Breast epithelium (tissue), 4 donors: ENCODE results near the gene CTSH. TPM values are rescaled to one million over a fixed set of nuclear protein-coding genes. Genes with fewer than 3 reads are reported as not detected.
A peak's percentile ranks its signal among the peaks of the same experiment; 100 is the strongest.
"Not testable (repeated sequence)": the region's sequence is repeated elsewhere in the genome, so short reads cannot be mapped to it uniquely, and the experiment has no call there.

ENCODE experiments used
- DNase-seq, 2 donors: peaks; one replicate each; pipeline ENCODE4 v3.0.0-alpha.2; 2019; ENCODE audit warnings: low spot score in 2 of 2
- H3K27ac ChIP-seq, 2 donors: fragments of 200-600 bp; sonication (generic) in 1 of 2; one replicate each; pipeline ENCODE4 v1.5.1; 2016 to 2019; ENCODE audit warnings: mild to moderate bottlenecking in 1 of 2
- H3K27me3 ChIP-seq, 2 donors: fragments of 200-600 bp; sonication (generic) in 1 of 2; one replicate each; pipeline versions ENCODE4 v1.5.1 to v1.6.0; 2017 to 2019; ENCODE audit warnings: control low read depth in 1 of 2, mild to moderate bottlenecking in 1 of 2
- H3K36me3 ChIP-seq: fragments of 200-600 bp; one replicate; pipeline ENCODE4 v1.5.1; 2019
- H3K4me1 ChIP-seq, 2 donors: fragments of 200-600 bp; sonication (generic); one replicate each; pipeline ENCODE4 v1.5.1; 2016 to 2019; ENCODE audit warnings: control low read depth in 1 of 2
- H3K4me3 ChIP-seq, 3 donors: fragments of 200-600 bp; sonication (generic); 1 replicate in 2 of 3; 2 replicates in 1 of 3; pipeline ENCODE4 v1.5.1; 2016 to 2019; ENCODE audit warnings: mild to moderate bottlenecking in 3 of 3, moderate library complexity in 2 of 3
- H3K9me3 ChIP-seq, 2 donors: fragments of 200-600 bp; sonication (generic) in 1 of 2; one replicate each; pipeline ENCODE4 v1.5.1; 2016 to 2019; ENCODE audit warnings: control low read depth in 1 of 2
- POLR2A ChIP-seq: fragments of 450-650 bp; IDR thresholded peaks from one replicate; pipeline ENCODE4 v1.6.1; 2016; ENCODE audit warnings: antibody characterized with exemption, mild to moderate bottlenecking, moderate library complexity
- POLR2AphosphoS5 ChIP-seq, 3 donors: sonication (generic); formaldehyde crosslinking; IDR thresholded peaks; one replicate each; pipeline ENCODE4 v1.6.1; 2017; ENCODE audit warnings: antibody characterized with exemption in 3 of 3
- intact Hi-C: fragments of 100-400 bp; cut with DNase I; formaldehyde crosslinking; loops from one replicate; pipeline ENCODE4 v1.15.1; 2023; ENCODE audit warnings: low total_unique reads
- total RNA-seq, 3 donors: library from RNA; depleted of rRNA; stranded (reverse); fragments of >200 nt; gene quantifications; one replicate each; pipeline ENCODE4 v1.1.0, GENCODE V29; 2016
- TF ChIP-seq, protein P1 (sequence below), 3 donors: fragments of 450-650 bp; IDR thresholded peaks; one replicate each; pipeline ENCODE4 v1.5.1; 2016 to 2017; ENCODE audit warnings: antibody characterized with exemption in 3 of 3, mild to moderate bottlenecking in 3 of 3, moderate library complexity in 3 of 3

Gene CTSH
- total RNA-seq, 3 donors from 2014 or later, result 158 to 272 (median 163) TPM

GRCh38 chr15:78880813-78881212 lies 64.0 kb downstream of the CTSH start:
- no peaks in the 10 kb centered on the region for H3K36me3 ChIP-seq
- intact Hi-C loops, result no loop called here

GRCh38 chr15:78880242-78880533 lies 64.7 kb downstream of the CTSH start:
- H3K27ac ChIP-seq, result no peak overlapping the region
- no peaks in the 10 kb centered on the region for H3K36me3 ChIP-seq
- TF ChIP-seq POLR2A (no peak), POLR2AphosphoS5 (IDR thresholded peaks at IDR 0.05) (no peak)
- TF ChIP-seq, protein P1, sequence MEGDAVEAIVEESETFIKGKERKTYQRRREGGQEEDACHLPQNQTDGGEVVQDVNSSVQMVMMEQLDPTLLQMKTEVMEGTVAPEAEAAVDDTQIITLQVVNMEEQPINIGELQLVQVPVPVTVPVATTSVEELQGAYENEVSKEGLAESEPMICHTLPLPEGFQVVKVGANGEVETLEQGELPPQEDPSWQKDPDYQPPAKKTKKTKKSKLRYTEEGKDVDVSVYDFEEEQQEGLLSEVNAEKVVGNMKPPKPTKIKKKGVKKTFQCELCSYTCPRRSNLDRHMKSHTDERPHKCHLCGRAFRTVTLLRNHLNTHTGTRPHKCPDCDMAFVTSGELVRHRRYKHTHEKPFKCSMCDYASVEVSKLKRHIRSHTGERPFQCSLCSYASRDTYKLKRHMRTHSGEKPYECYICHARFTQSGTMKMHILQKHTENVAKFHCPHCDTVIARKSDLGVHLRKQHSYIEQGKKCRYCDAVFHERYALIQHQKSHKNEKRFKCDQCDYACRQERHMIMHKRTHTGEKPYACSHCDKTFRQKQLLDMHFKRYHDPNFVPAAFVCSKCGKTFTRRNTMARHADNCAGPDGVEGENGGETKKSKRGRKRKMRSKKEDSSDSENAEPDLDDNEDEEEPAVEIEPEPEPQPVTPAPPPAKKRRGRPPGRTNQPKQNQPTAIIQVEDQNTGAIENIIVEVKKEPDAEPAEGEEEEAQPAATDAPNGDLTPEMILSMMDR (IDR thresholded peaks at IDR 0.05), result no peak
- no peaks in the 10 kb centered on the region for H3K9me3 ChIP-seq
- peaks cover 0 to 3% of the 10 kb centered on the region in 2 donors for H3K4me1 ChIP-seq
- intact Hi-C loops, result no loop called here
- no peak overlapping the region for H3K4me3 ChIP-seq
- H3K27me3 ChIP-seq, result no peaks in the 10 kb centered on the region
- no peak for DNase-seq

More at GRCh38 chr15:78880813-78881212, 64.0 kb downstream of the CTSH start:
- no peaks in the 10 kb centered on the region for H3K9me3 ChIP-seq
- DNase-seq, result no peak
- TF ChIP-seq, protein P1 (IDR thresholded peaks at IDR 0.05), result no peak
- no peak for TF ChIP-seq POLR2AphosphoS5 (IDR thresholded peaks at IDR 0.05)
- no peak for TF ChIP-seq POLR2A
- no peaks in the 10 kb centered on the region for H3K27me3 ChIP-seq
- H3K4me1 ChIP-seq, result peaks cover 0 to 3% of the 10 kb centered on the region in 2 donors
- no peak overlapping the region for H3K27ac ChIP-seq
- no peak overlapping the region for H3K4me3 ChIP-seq

DNA sequence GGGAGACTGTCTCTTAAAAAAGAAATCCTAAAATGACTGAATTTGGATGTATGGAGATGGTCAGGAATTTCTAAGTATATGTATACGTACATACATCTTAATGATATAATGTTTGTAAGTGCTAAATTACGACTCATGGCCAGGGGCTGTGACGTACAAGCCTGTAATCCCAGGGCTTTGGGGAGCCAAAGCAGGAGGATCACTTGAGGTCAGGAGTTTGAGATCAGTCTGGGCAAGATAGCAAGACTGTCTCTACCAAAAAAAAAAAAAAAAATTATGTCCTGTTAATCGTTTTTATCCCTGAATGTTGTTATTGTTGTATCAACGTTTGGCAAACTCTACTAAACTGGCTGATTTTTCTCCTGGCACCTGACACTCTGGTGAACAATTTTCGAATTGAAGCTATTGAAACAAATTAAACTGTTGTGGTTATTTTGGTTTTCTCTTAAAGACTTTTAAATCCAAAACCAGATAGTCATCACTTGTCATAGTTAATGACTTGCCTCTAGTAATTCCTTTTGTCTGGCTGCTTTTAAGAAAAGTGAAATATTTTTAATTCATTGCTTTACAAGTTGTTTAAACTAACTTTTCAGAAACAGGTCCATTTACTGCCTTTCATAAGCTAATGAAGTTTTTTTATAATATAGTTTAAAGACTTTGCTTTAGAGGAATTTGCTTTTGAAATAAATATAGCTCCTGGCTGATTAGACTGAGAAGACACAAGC lies 65.2 kb downstream of the CTSH start:
- H3K27me3 ChIP-seq, result no peaks in the 10 kb centered on the region
- H3K4me3 ChIP-seq, result peak overlapping the region in 1 of 3 donors; percentile 24
- no peak for DNase-seq
- no peaks in the 10 kb centered on the region for H3K9me3 ChIP-seq
- peaks cover 0 to 3% of the 10 kb centered on the region in 2 donors for H3K4me1 ChIP-seq
- no peaks in the 10 kb centered on the region for H3K36me3 ChIP-seq
- TF ChIP-seq, protein P1 (IDR thresholded peaks at IDR 0.05), result no peak
- no peak for TF ChIP-seq POLR2A
- no peak for TF ChIP-seq POLR2AphosphoS5 (IDR thresholded peaks at IDR 0.05)
- intact Hi-C loops, result no loop called here
- peak overlapping the region; percentile 2 to 15 for H3K27ac ChIP-seq

DNA sequence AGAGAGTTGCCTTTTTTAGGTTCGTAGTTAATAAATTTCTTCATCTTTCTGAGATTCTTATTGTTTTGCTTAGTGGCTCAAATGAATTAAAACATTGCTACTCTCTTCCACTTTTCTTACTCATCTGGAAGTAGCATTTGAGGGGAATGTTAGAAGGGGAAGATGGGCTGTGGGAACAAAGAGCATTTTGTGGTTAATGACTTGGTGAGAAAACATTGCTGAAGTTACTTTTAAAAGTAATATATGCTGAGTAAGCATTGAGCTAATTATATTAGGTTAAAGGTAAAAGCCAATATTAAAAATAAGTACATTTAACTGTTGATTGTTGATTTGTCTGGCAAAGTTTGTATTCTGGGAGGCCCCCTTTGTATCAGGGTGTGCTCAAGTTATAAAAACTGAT lies 66.5 kb downstream of the CTSH start:
- intact Hi-C loops, result no loop called here
- Histone ChIP-seq H3K4me1 (peaks cover 0 to 3% of the 10 kb centered on the region in 2 donors), H3K4me3 (peak overlapping the region in 1 of 3 donors; percentile 24), H3K9me3 (no peaks in the 10 kb centered on the region), H3K36me3 (no peaks in the 10 kb centered on the region), H3K27ac (no peak overlapping the region), H3K27me3 (no peaks in the 10 kb centered on the region)
- no peak for DNase-seq
- TF ChIP-seq POLR2AphosphoS5 (IDR thresholded peaks at IDR 0.05), result no peak

DNA sequence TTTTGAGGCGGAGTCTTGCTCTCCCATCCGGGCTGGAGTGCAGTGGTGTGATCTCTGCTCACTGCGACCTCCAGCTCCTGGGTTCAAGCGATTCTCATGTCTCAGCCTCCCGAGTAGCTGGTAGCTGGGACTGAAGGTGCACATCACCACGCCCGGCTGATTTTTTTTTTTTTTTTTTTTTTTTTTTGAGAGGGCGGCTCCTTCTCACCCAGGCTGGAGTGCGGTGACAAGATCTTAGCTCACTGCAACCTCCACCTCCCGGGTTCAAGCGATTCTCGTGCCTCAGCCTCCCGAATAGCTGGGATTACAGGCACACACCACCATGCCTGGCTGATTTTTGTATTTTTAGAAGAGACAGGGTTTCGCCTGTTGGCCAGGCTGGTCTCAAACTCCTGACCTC lies 67.9 kb downstream of the CTSH start:
- intact Hi-C loops, H3K27me3 ChIP-seq, H3K36me3 ChIP-seq, H3K27ac ChIP-seq, DNase-seq, H3K4me1 ChIP-seq, H3K9me3 ChIP-seq: not testable (repeated sequence)
- H3K4me3 ChIP-seq, result peak overlapping the region in 1 of 3 donors; percentile 41

GRCh38 chr15:78875107-78875914 lies 69.5 kb downstream of the CTSH start:
- H3K4me3 ChIP-seq, result peak overlapping the region; percentile 80 to 100 (median 100)
- H3K27me3 ChIP-seq, result no peaks in the 10 kb centered on the region
- H3K36me3 ChIP-seq, result no peaks in the 10 kb centered on the region
- DNase-seq, result no peak
- TF ChIP-seq POLR2A (no peak), POLR2AphosphoS5 (IDR thresholded peaks at IDR 0.05) (no peak)
- TF ChIP-seq, protein P1 (IDR thresholded peaks at IDR 0.05), result no peak
- H3K27ac ChIP-seq, result peak overlapping the region; percentile 57 to 100
- H3K9me3 ChIP-seq, result no peaks in the 10 kb centered on the region
- peaks cover 0 to 3% of the 10 kb centered on the region in 2 donors for H3K4me1 ChIP-seq
- intact Hi-C loops, result no loop called here
